CD4-positive, alpha-beta T cell treated with Interleukin-15 for 4 hours (primary cell): ENCODE data around the gene SLC9A3.

Experiments
- DNase-seq: peaks from one replicate; pipeline ENCODE4 v3.0.0-alpha.2; 2020; ENCODE audit warnings: low spot score

SLC9A3 gene

DNA sequence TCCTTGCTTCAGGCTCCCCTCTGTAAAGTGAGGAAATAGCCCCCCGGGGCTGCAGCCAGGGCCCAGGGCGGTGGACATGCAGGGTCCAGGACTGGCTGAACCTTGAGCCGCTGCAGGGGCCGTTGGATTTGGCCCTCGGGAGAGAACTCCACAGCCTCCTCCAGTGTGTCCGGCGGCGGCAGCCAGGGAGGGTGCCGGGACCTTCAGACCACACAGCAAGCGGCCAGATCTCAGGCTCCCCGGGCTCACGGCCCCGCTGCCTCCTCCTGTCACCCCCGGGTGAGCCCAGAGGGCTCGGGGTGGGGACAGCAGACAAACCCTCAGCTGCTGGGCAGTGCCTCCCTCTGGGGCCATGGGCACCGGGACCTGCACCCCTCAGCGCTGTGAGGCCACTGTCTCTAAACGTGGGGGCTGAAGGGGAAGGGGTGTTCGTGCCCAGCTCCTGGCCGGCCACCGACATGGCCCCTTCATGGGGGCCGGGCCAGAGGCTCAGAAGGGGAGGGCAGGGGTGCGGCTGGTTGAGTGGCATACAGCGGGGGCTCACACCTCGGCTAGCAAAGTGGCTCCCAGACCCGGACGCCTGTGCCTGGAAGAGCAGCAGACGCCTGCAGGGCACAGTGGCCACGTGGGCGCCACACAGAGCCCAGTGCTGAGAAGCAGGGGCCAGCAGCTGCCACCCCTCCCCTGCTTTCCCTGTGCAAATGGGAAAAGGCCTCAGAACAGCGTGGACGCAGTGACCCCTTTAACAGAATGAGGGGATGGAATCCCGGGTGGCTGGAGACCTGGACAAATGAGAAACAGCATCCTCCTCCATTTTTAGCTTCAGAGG lies 19.7 kb downstream of the SLC9A3 start:
- no peak for DNase-seq

DNA sequence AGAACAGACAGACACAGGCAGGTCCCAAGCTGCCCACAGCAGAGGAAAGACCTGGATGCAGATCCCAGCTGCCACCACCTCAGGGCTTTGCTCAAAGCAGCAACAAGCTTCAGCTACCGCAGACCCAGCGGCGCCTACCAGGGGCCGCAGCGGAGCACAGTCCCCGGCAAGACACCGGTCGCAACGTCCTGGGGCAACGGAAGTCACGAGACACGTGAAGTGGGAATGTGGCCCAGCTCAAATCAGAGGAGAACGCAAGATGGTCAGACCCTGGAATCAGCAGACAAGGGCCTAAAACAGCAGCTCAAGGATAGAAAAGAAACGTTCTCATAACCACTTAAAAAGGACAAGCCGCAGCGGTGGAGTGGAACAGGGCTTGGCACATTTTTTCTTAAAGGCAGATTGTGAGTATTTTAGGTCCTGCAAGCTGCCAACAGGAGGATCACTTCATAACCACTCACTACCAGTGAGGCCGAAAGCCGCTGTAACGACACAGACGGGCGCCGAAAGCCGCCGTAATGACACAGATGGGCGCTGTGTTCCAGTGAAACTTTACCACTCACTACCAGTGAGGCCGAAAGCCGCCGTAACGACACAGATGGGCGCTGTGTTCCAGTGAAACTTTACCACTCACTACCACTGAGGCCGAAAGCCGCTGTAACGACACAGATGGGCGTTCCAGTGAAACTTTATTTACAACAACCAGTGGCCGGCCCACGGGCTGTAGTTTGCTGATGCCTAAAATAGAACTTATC lies 21.7 kb downstream of the SLC9A3 start:
- DNase-seq = no peak

DNA sequence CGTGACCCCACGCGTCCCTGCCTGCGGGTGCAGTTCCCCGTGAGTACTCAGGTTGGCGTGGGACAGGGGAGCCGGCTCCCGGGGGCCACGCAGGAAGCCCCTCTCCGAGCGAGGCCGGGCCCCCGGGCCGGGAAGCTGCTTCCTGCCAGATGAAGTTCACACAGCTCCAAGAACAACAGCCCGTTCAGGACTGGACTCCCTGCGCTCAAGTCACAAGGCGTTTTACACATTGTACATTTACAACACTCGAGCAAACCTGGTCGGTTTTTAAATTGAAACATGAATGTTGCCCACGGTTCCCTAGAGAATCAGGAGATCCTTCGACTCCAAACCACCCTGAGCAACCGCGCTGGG lies 22.4 kb downstream of the SLC9A3 start:
- DNase-seq = no peak

DNA sequence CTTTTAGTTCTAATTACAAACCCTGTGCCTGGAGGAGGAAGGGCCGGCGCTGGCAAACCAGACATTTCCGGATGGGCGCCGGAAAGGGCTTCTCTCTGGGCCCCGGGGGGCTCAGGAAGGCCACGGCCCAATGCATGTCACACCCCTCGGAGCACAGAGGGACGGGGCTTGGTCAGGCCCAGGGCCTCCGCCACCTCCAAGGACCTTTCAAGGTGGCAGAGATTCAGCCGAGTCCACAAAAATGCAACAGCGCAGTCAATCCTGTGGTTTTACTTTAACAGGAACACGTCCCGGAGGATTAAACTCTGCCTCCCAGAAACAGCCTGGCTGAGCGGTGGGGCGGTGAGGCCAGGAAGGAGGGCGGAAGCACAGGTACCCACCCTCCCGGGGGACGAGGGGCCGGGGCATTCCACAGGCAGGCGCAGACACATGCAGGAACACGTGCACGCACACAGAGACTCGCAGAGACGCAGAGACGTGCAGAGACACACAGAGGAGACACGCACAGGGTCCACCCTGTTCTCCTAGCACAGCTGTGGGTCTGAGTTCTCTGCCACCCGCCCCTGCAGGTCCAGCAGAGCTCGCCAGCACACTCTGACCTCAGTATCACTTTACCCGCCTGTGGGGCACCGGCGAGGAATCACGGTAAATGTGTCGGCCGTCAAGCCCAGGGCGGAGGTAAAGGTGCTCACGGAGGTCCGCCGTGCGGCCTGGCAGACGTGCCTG lies 23.0 kb downstream of the SLC9A3 start:
- DNase-seq = no peak

DNA sequence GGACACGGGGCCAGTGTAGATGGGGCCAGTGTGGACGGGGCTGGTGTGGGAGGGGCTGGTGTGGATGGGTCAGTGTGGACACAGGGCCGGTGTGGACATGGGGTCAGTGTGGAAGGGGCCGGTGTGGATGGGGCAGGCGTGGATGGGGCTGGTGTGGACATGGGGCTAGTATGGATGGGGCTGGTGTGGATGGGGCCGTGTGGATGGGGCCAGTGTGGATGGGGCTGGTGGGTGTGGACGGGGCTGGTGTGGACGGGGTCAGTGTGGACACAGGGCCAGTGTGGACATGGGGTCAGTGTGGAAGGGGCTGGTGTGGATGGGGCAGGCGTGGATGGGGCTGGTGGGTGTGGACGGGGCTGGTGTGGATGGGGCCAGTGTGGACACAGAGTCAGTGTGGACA lies 23.8 kb downstream of the SLC9A3 start:
- no peak for DNase-seq

DNA sequence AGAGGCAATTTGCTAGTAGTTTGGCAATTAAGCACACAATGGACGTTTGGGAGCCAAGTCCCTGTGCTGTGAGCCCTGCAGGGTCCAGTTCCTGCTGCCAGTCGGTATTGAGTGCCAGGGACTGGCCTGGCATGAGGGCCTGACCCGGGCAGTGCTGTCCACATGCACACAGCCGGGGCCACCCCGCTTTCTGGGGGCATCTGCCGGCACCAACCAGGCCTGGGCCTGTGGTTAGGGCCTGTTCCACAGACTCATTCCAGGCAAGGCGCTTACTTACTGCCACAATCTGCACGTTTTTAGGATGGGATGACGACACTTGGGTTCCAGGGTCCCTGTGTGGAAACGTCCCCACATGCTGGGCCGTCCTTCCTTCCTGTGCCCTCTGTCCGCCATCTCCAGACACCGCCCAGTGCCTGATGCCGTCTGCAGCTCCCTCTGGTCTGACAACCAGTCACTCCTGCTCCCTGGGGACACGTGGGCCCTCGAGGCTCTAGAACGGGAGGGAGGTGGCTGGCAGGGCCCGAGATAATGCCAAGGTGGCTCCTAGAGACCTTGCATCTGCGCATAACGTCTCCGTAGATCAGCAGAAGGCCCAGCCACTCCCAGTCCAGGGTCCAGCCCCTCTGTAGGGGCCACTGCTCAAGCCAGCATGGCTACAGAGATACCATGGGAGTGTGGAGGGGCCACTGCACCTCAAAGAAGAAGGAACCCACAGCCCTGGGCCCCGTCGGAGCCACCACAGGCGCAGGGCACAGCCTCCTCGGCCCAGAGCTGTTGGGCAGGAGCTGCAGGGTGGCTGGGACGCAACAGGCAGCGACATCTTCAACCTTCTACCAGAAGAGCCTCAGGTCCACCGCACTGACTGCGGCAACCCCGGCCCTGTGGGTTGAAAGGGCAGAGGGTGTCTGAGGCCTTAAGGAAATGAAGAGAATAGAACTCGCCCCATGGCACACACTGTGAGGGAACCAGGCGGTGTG lies 24.7 kb downstream of the SLC9A3 start:
- no peak for DNase-seq

DNA sequence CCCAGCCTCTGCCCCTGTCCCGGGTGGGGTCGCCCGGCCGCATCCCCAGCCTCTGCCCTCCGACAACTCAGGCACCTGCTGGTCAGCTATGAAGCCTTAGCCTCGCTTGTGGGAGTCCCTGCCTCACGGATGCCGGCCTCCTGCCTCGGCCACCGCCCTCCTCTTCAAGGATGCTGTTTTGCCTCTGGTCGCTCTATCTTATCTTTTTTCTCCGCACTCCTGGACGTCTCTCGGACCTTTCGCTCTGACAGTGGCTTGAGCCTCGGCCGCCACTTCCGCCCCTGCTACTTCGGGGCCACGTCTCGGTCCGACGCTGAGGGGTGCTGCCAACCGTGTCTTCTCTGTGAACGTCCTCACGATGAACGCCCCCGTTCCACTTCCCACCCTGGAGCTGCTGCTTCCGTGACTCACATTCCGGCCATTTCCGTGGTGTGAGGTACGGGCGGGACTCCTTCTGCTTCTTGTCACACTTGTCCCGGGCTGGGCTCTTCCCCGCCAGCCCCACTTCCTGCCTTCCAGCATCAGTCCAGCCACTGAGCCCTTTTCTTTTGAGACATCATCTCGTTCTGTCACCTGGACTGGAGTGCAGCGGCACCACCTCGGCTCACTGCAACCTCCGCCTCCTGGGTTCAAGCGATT lies 26.3 kb downstream of the SLC9A3 start:
- no peak for DNase-seq

DNA sequence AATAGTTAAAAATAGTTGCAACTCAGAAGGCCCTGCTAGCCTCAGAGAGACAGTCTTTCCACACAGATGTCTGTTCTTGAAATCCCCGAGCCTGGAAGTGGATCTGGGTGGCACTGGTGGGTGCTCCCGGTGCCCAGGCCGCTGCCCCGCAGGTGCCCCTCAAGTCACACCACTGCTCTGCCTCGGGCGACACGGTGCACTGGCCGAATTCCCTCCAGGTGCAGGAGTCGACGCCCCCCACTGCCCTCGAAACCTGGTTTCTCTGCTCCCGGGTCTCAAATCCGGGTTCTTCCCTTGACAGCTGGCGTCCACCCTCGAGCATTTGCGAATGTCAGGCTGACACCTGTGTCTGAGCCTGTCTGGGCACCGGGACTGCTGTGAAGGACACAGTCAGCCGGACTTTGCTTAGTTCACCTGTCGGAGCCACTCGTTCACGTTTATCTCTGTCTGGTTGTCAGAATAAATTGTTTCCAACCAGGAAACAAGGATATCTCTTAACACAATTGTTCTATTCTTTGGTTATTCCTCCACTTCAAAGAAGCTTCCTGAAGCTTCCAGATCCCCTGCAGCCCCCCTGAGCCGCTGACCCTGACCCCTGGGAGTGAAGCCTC lies 27.1 kb downstream of the SLC9A3 start:
- DNase-seq = no peak

DNA sequence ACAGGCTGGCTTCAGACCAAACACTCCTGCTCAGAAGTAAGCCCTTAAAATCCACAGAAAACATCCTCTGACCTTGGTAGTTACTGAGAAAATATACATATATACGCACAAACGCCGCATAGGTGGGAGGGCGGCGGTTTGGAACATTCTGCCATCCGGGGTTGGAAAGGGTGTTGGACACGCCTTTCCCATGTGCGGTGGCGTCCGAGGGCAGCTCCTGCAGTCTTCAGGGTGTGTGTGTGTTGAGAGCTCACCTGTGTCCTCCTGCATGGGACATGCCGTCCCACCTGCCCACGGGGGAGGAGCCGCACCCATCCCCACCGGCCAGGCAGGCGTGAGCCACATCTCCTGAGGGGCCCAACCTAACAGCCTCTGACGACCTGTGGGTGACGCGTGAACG lies 28.2 kb downstream of the SLC9A3 start:
- no peak for DNase-seq

DNA sequence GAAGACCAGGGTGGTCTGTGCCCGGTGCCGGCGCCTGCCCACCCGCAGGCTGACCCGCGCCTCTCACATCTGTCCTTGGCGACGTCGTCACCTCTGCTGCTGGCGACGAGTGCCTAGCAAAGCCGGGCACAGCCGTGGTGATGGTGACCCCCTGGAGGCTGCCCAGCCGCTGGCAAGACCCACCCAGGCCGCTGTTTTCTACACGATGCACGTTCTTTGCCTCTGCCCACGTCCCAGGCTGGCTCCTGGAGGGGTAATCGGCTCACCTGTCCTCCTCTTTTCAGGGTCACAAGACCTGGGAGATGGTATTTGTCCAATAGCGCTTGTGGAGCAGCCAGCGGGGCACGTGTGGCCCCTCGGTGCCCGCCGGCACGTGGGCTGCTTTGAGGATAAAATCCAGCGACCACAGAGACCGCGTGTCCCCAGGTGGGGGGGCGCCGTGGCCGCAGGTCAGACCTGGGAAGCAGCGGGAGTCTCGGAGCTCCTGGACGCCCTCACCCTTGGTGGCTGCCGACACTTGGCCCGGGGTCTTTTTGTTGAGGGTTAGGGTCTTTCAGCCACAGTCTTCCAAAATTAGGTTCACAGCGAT lies 29.5 kb downstream of the SLC9A3 start:
- DNase-seq = no peak

DNA sequence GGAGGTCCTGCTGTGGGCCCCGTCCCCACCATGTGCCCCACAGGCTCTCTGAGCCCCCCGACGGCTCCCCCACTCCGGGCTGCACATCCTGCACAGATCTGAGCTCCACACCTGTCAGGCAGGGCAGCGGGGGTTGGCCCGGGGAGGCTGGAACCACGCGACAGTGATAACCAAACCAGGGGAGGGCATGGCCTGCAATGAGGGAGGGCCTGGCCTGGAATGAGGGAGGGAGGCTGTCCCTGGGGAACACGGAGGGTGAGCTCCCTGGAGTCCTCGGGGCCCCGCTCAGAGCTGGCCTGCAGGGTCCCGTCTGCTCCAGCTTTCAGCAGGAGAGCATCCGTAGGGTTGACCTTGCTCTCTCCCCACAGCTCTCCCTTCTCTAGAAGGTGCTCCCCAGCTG lies 30.5 kb downstream of the SLC9A3 start:
- DNase-seq = no peak

DNA sequence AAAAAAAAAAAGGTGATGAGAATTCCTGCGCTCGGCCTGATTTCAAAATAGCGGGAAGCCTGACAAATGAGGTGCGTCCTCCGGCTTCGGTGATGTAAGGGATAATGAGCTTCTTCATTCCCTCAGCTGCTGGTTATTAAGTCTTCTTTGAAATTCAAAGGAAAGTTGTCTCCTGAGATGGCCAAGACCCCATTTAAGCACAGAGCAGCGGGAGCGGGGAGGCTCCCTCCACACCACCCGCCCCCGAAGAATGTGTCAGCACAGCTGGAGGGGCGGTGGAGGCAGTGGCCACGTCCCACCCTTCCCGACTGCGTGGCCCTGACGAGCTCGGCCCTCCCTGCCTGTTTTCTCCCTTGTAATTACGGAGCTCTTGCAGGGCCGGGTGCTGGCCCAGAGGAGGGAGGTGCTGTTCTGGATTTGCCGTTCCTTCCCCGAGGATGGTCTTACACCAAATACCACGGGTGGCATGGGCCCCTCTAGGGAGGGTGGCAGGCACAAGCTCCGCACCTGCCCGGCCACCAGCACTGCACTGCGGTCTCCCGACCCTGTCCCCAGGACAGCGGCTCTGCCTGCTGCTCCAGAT lies 31.0 kb downstream of the SLC9A3 start:
- DNase-seq = no peak

DNA sequence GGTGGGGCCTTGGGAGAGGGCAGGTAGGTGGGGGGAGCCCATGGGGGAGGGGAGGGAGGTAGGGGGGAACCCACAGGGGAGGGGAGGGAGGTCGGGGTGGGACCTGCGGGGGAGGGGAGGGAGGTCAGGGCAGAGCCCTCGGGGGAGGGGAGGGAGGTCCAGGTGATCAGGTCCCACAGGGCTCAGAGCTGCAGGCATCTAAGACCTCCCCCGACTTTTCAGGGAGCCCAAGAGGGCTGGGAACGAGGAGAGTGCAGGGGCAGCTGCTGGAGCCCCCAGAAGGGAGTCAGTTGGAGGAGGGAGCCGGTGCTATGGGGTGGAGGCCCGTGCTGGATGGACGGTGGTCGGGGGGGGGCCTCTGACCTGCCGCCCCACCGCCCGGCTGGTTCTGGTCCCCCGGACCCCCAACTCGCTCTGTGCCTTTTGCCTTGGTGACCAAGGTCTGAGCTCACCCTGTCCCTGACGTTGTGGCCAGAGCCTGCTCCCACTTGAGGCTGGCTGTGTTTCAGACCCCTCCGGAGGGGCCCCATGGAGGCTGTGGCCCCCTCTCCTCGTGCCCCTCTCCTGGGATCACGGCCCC lies 31.8 kb downstream of the SLC9A3 start:
- no peak for DNase-seq

DNA sequence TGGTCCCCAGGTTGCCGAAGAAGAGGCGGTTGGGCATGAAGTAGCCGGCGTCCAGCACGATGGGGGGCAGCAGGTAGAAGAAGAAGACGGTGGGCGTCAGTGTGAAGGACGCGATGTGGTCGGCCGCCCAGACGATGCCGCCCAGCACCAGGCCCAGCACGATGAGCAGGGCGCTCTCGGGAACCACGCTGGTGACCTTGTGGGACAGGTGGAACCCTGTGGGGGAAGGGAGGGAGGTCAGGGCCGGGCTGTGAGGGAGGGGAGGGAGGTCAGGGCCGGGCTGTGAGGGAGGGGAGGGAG lies 32.4 kb downstream of the SLC9A3 start:
- no peak for DNase-seq

DNA sequence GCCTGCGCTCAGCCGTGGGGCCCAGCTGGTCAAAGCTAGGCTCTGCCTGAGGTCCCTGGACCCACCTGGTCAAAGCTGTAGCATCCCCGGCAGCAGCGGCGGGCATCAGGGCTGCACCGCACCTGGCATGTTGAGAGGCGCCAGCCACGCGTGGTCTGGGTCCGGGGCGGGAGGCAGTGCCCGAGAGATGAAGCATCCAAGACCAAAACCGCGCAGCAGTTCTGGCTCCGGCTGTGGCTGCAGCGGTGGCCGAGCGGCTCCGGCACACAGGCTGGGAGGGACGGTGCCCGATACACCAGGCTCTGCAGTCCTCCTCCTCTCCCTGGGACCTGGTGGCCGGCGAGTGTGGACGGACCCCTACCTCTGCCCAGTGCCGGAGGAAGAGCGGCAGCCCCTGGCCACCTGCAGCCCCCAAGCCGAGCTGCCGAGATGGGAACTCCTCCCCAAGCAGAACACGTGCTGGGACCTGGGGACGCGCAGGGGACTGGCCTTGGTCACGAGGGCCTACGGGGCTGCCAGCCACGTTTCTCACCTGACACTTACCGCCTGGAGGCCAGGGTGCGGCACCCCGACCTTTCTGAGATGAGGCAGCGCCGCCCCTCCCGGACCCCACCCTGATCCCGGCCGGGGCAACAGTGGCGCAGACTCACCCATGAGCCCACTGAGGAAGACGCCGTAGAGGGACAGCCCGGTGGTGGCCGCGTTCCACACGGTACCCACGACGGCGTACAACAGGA lies 33.0 kb downstream of the SLC9A3 start:
- DNase-seq = no peak

DNA sequence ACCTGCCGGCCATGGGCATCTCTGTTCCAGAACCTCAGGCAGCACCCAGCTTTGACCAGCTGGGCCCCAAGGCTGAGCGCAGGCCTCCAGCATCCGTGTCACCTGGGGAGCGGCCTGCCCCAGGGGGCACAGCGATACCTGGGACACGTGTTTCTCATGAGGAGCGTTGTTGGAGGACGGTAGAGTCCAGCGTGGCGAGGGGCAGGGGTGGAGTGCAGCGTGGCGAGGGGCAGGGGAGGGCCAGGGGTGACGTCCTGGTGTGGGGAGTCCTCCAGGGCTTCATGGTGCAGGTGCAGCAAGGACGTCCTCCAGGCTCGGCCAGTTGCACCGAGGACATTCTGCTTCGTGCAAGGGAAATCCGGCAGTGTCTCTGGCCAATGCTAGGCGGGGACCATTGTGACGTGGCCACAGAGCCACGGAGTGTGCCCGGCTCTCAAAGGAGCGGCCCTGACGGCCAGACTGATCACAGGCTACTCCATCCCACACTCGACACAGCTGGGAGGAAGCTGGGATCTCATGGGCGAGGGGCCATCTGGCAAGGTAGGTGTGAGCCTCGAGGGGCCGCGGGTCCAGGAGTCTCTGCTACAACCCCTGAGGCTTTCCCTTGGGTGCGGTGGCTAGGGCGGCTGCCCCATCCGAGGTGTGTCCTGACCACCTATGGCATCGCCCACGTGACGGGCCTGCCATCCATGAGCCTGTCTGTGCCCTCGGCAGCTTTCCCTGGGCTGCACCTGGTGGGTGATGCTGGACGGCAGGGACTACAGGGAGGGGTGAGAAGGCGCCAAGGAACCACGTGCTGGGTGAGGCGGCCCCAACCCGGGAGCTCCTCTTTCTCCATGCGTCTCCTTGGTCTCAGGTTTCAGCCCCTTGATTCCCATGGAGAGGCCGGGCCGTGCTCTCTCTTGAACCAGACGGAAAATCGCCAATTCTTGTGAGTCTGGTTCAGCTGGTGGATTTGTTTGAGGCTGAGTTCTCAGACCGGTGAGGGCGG lies 33.8 kb downstream of the SLC9A3 start:
- DNase-seq = no peak

DNA sequence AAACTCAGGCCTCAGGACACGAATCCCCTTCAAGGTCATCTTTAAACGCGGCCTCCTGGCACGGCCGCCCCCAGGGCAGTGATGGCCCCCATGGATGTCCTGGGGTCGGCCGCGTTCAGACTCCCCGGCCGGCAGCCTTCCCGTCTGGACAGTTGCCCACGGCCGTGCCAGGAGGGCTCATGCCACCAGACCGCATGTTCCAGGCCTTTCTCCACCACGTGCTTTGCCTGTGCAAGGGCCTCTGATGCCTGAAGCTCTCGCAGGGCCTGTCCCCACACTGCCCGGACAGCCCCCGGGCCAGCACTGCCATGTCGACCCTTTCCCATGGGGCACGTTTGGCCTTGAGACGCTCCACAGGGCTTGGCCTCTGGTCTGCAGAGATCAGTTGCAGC lies 34.6 kb downstream of the SLC9A3 start:
- DNase-seq = no peak
